ENCODE results near the gene TET2.

TET2 gene

DNA sequence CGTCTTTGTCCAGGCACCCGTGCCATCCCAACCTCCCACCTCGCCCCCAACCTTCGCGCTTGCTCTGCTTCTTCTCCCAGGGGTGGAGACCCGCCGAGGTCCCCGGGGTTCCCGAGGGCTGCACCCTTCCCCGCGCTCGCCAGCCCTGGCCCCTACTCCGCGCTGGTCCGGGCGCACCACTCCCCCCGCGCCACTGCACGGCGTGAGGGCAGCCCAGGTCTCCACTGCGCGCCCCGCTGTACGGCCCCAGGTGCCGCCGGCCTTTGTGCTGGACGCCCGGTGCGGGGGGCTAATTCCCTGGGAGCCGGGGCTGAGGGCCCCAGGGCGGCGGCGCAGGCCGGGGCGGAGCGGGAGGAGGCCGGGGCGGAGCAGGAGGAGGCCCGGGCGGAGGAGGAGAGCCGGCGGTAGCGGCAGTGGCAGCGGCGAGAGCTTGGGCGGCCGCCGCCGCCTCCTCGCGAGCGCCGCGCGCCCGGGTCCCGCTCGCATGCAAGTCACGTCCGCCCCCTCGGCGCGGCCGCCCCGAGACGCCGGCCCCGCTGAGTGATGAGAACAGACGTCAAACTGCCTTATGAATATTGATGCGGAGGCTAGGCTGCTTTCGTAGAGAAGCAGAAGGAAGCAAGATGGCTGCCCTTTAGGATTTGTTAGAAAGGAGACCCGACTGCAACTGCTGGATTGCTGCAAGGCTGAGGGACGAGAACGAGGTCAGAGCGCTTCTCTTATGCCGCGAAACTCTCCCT is at the start of gene TET2:
Gene TET2, plus strand, starts transcription at position 601 of the 740 bp plus-strand sequence. CDS start 87,067 bp downstream, outside the sequence.
- Mint-ChIP-seq H3K9me3 (no peaks in the 10 kb centered on the region), H3K4me3 (peak within 1 kb of the TSS; percentile 94), H3K4me1 (peaks cover 21% of the 10 kb centered on the region), H3K27me3 (ENCODE audit: low read depth, poor library complexity) (peaks cover 53% of the 10 kb centered on the region), H3K27ac (peak within 1 kb of the TSS; percentile 95), H3K36me3 (ENCODE audit: low read depth) (no peaks in the 10 kb centered on the region)
- peak; percentile 73 for DNase-seq
- TF ChIP-seq, protein P1, sequence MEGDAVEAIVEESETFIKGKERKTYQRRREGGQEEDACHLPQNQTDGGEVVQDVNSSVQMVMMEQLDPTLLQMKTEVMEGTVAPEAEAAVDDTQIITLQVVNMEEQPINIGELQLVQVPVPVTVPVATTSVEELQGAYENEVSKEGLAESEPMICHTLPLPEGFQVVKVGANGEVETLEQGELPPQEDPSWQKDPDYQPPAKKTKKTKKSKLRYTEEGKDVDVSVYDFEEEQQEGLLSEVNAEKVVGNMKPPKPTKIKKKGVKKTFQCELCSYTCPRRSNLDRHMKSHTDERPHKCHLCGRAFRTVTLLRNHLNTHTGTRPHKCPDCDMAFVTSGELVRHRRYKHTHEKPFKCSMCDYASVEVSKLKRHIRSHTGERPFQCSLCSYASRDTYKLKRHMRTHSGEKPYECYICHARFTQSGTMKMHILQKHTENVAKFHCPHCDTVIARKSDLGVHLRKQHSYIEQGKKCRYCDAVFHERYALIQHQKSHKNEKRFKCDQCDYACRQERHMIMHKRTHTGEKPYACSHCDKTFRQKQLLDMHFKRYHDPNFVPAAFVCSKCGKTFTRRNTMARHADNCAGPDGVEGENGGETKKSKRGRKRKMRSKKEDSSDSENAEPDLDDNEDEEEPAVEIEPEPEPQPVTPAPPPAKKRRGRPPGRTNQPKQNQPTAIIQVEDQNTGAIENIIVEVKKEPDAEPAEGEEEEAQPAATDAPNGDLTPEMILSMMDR (IDR thresholded peaks at IDR 0.05) = no peak

DNA sequence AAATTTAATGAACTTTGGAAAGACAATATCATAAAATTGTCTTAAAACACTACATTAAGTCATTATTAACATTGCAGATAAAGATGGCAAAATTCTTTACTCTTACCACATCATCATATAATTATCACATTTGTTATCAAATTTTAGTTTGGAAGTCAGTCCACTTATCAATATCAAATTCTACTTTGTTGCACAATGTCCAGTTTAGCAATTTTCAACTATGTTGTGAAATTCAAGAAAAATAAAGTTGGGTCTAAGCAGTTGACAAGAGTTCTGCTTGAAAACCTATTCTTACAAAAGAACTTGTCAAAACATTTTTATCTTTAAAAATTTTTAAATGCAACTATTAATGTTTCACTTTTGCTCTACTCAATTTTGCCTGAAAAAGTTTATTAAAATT is 44.7 kb upstream of the TET2 start:
- Mint-ChIP-seq H3K27me3 (ENCODE audit: low read depth, poor library complexity) (no peaks in the 10 kb centered on the region), H3K9me3 (peaks cover 4% of the 10 kb centered on the region), H3K4me3 (no peak overlapping the region), H3K36me3 (ENCODE audit: low read depth) (no peaks in the 10 kb centered on the region), H3K27ac (no peak overlapping the region), H3K4me1 (no peaks in the 10 kb centered on the region)
- DNase-seq = no peak
- TF ChIP-seq, protein P1 (IDR thresholded peaks at IDR 0.05) = no peak

DNA sequence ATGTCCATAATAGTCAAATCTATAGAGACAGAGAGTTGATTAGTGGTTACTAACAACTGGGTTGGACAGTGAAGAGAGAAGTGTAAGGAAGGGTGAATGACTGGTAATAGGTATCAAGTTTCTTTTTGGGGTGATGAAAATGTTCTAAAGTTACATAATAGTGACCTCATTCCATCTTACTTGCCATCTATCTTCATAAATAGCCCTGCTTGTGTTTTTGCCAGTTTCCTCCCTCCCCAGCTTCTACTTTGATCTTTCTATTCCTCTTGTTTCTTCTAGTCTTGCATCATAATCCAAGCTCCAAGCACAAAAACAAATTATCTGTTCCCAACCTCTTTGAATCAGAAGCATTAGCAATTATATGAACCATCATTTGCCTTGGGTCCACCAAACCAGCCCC is 40.2 kb upstream of the TET2 start:
- TF ChIP-seq, protein P1 (IDR thresholded peaks at IDR 0.05) = no peak
- Mint-ChIP-seq H3K4me1 (no peaks in the 10 kb centered on the region), H3K27ac (no peak overlapping the region), H3K27me3 (ENCODE audit: low read depth, poor library complexity) (no peaks in the 10 kb centered on the region), H3K9me3 (no peaks in the 10 kb centered on the region), H3K4me3 (no peak overlapping the region), H3K36me3 (ENCODE audit: low read depth) (no peaks in the 10 kb centered on the region)
- DNase-seq = no peak

DNA sequence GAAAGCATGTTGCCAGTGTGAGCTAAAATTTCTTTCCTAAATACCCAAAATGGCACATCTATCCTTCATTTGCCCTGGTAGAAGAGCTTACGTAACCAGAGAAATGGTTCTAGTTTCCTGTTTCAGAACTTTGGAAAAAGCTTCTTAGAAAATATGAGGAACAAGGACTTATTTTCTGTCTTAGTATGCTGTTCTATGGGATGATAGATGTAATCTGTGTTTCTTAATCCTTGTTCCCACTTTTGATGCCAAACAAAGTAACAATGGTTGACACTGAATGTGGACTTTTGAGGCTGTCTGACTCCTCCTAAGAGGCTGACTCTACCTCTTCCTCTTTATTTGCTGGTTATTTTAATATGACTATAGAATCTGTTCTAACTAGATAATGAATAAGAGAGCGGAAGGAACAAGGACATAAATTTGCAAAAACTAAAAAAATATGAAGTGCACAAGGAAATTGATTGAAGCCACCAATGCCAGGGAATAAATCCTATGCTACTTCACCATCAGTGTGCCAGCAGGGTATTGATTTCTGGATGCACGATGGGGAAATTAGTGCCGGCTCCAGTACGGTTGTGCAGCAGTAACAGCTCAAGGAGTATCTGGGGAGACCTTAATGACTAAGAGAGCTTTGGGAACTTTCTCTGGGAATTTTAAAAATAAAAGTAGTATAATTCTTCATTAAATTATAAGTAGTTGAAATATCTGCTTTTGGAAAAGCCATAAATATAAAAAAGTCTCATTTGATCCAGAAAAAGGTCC is 39.4 kb upstream of the TET2 start:
- Mint-ChIP-seq H3K4me3 (no peak overlapping the region), H3K4me1 (no peaks in the 10 kb centered on the region), H3K27ac (no peak overlapping the region), H3K27me3 (ENCODE audit: low read depth, poor library complexity) (no peaks in the 10 kb centered on the region), H3K36me3 (ENCODE audit: low read depth) (no peaks in the 10 kb centered on the region), H3K9me3 (no peaks in the 10 kb centered on the region)
- TF ChIP-seq, protein P1 (IDR thresholded peaks at IDR 0.05) = no peak
- no peak for DNase-seq

DNA sequence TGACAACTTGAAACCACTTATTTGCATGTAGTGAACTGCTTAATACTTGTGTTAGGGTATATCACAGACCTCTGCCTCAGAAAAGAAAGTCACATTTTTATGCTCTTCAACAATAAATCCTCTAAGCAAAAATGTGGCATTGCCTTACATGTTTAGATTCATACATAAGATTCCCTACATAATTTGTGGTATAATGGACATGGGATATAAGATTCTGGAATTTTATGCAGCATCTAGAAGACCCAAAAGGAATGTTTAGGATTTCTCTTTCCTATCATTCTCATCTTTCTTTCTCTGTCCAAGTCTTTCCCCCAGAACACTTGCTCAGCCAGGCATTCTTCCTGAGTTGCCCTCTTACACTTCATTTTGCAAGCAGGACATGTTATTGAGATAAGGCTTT is 37.7 kb upstream of the TET2 start:
- no peaks in the 10 kb centered on the region for H3K27me3 Mint-ChIP-seq (ENCODE audit: low read depth, poor library complexity)
- no peak overlapping the region for H3K4me3 Mint-ChIP-seq
- no peaks in the 10 kb centered on the region for H3K36me3 Mint-ChIP-seq (ENCODE audit: low read depth)
- no peak for DNase-seq
- TF ChIP-seq, protein P1 (IDR thresholded peaks at IDR 0.05) = no peak
- H3K27ac Mint-ChIP-seq = no peak overlapping the region
- H3K4me1 Mint-ChIP-seq = no peaks in the 10 kb centered on the region
- no peaks in the 10 kb centered on the region for H3K9me3 Mint-ChIP-seq

Data from nephron progenitor cell (in vitro differentiated cells).